Suppressor macrophage (primary cell): ENCODE measurements around the gene KCNG3.

Experiments
- DNase-seq, 4 experiments: peaks; one replicate each; pipeline ENCODE4 v3.0.0-alpha.2; 2020 to 2022
- total RNA-seq, 17 experiments: gene quantifications; one replicate each; lab custom pipeline; 2026; ENCODE audit warnings: mixed read lengths in 6 of 17, inconsistent platforms in 3 of 17; lab: John Stamatoyannopoulos, UW

The KCNG3 gene
- 0 to 1.1 (median 0.11) reads per million in 17 experiments for total RNA-seq

- DNase-seq: peak; percentile 37 to 74 (median 54)
Measured at GRCh38 chr2:42493468-42494354, at the start of gene KCNG3. Gene KCNG3 (minus strand): TSS chr2:42493982. CDS start chr2:42493501, 481 bp downstream.

- DNase-seq: no peak
Measured at GRCh38 chr2:42542871-42543270, 49.1 kb upstream of the KCNG3 start.

GRCh38 chr2:42537493-42537892 is 43.7 kb upstream of the KCNG3 start:
- no peak for DNase-seq

GRCh38 chr2:42532397-42532796 is 38.6 kb upstream of the KCNG3 start:
- no peak for DNase-seq

- no peak for DNase-seq
Measured at GRCh38 chr2:42523341-42523740, 29.6 kb upstream of the KCNG3 start.

GRCh38 chr2:42522035-42522434 is 28.3 kb upstream of the KCNG3 start:
- no peak for DNase-seq

GRCh38 chr2:42519624-42520023 is 25.8 kb upstream of the KCNG3 start:
- no peak for DNase-seq

GRCh38 chr2:42516418-42516901 is 22.7 kb upstream of the KCNG3 start:
- no peak for DNase-seq

GRCh38 chr2:42513252-42513918 is 19.6 kb upstream of the KCNG3 start:
- peak; percentile 67 to 79 (median 74) for DNase-seq

GRCh38 chr2:42510608-42511243 is 16.9 kb upstream of the KCNG3 start:
- peak; percentile 14 to 53 (median 46) for DNase-seq

GRCh38 chr2:42510191-42510590 is 16.4 kb upstream of the KCNG3 start:
- peak in 1 of 4 experiments; percentile 5 for DNase-seq

GRCh38 chr2:42504364-42505230 is 10.8 kb upstream of the KCNG3 start:
- no peak for DNase-seq

- DNase-seq: no peak
Measured at GRCh38 chr2:42503291-42503690, 9.5 kb upstream of the KCNG3 start.

GRCh38 chr2:42498497-42498896 is 4.7 kb upstream of the KCNG3 start:
- DNase-seq: no peak

- DNase-seq: no peak
Measured at GRCh38 chr2:42495611-42496010, 1.8 kb upstream of the KCNG3 start.

GRCh38 chr2:42495234-42495581 is 1.4 kb upstream of the KCNG3 start:
- no peak for DNase-seq

GRCh38 chr2:42494355-42495233 is 812 bp upstream of the KCNG3 start:
- peak; percentile 73 to 83 (median 80) for DNase-seq

GRCh38 chr2:42492691-42493467 is 903 bp downstream of the KCNG3 start:
- DNase-seq: peak in 3 of 4 experiments; percentile 8 to 27 (median 21)

- no peak for DNase-seq
Measured at GRCh38 chr2:42488297-42488696, 5.5 kb downstream of the KCNG3 start.
